RWPE2 (cell line): ENCODE data around the gene HAPLN1.

Experiments
- ATAC-seq: fragments of 200-7000 bp; cut with Tn5 transposase; 3 replicates; pipeline ENCODE4 v1.9.1; 2021; ENCODE audit warnings: low read depth
- DNase-seq: peaks from one replicate; pipeline ENCODE4 v3.0.0-alpha.2; 2020; ENCODE audit warnings: low spot score
- H3K27ac ChIP-seq: fragments of 450-650 bp; 2 replicates; pipeline ENCODE4 v1.5.1; 2017; ENCODE audit warnings: mild to moderate bottlenecking; ENCODE audit not compliant: poor library complexity, severe bottlenecking
- H3K27me3 ChIP-seq: fragments of 250-450 bp; sonication (Bioruptor Pico); 2 replicates; pipeline ENCODE4 v1.5.1; 2021; ENCODE audit warnings: mild to moderate bottlenecking, moderate library complexity; ENCODE audit not compliant: insufficient read depth, poor library complexity, severe bottlenecking
- H3K36me3 ChIP-seq: fragments of 250-450 bp; sonication (Bioruptor Pico); 2 replicates; pipeline ENCODE4 v1.5.1; 2020; ENCODE audit warnings: low read depth, mild to moderate bottlenecking, moderate library complexity
- H3K4me1 ChIP-seq: fragments of 250-450 bp; sonication (Bioruptor Pico); 2 replicates; pipeline ENCODE4 v1.5.1; 2021; ENCODE audit warnings: mild to moderate bottlenecking, moderate library complexity; ENCODE audit not compliant: insufficient read depth, poor library complexity, severe bottlenecking
- H3K4me3 ChIP-seq: fragments of 250-450 bp; sonication (Bioruptor Pico); 2 replicates; pipeline ENCODE4 v1.5.1; 2021; ENCODE audit warnings: mild to moderate bottlenecking, moderate library complexity; ENCODE audit not compliant: severe bottlenecking
- H3K9me3 ChIP-seq: fragments of 250-450 bp; sonication (Bioruptor Pico); 2 replicates; pipeline ENCODE4 v1.5.1; 2021; ENCODE audit warnings: mild to moderate bottlenecking, moderate library complexity; ENCODE audit not compliant: severe bottlenecking
- CTCF ChIP-seq: fragments of 450-650 bp; IDR thresholded peaks from one replicate; pipeline ENCODE4 v1.5.1; 2017; ENCODE audit warnings: mild to moderate bottlenecking, moderate library complexity; ENCODE audit not compliant: poor library complexity, severe bottlenecking

HAPLN1 gene

GRCh38 chr5:83672646-83673045 is 48.0 kb downstream of the HAPLN1 start:
- no peak for ATAC-seq
- Histone ChIP-seq H3K9me3 (no peaks in the 10 kb centered on the region), H3K27ac (no peak overlapping the region), H3K36me3 (no peaks in the 10 kb centered on the region), H3K27me3 (peaks cover 8% of the 10 kb centered on the region), H3K4me3 (no peak overlapping the region), H3K4me1 (no peaks in the 10 kb centered on the region)
- TF ChIP-seq CTCF: no peak
- DNase-seq: no peak

GRCh38 chr5:83672158-83672557 is 48.5 kb downstream of the HAPLN1 start:
- DNase-seq: no peak
- no peak for TF ChIP-seq CTCF
- ATAC-seq: no peak
- Histone ChIP-seq H3K4me3 (no peak overlapping the region), H3K27ac (no peak overlapping the region), H3K4me1 (no peaks in the 10 kb centered on the region), H3K27me3 (peaks cover 11% of the 10 kb centered on the region), H3K9me3 (no peaks in the 10 kb centered on the region), H3K36me3 (no peaks in the 10 kb centered on the region)

- no peaks in the 10 kb centered on the region for H3K4me1 ChIP-seq
- no peaks in the 10 kb centered on the region for H3K36me3 ChIP-seq
- peaks cover 16% of the 10 kb centered on the region for H3K27me3 ChIP-seq
- DNase-seq: no peak
- H3K9me3 ChIP-seq: no peaks in the 10 kb centered on the region
- H3K27ac ChIP-seq: no peak overlapping the region
- peak; percentile 73 for ATAC-seq
- TF ChIP-seq CTCF: no peak
- no peak overlapping the region for H3K4me3 ChIP-seq
Measured at GRCh38 chr5:83665631-83666030, 55.0 kb downstream of the HAPLN1 start.

- no peak for TF ChIP-seq CTCF
- Histone ChIP-seq H3K27me3 (peaks cover 13% of the 10 kb centered on the region), H3K4me3 (no peak overlapping the region), H3K9me3 (no peaks in the 10 kb centered on the region), H3K4me1 (no peaks in the 10 kb centered on the region), H3K27ac (no peak overlapping the region), H3K36me3 (no peaks in the 10 kb centered on the region)
- no peak for ATAC-seq
- no peak for DNase-seq
Measured at GRCh38 chr5:83662558-83662957, 58.1 kb downstream of the HAPLN1 start.

- TF ChIP-seq CTCF: no peak
- no peaks in the 10 kb centered on the region for H3K4me1 ChIP-seq
- no peaks in the 10 kb centered on the region for H3K36me3 ChIP-seq
- H3K4me3 ChIP-seq: no peak overlapping the region
- H3K27ac ChIP-seq: no peak overlapping the region
- H3K27me3 ChIP-seq: no peaks in the 10 kb centered on the region
- H3K9me3 ChIP-seq: no peaks in the 10 kb centered on the region
- ATAC-seq (no peak), DNase-seq (no peak)
Measured at GRCh38 chr5:83657807-83658525, 62.7 kb downstream of the HAPLN1 start.
